H1 (cell line): ENCODE measurements around the gene OSM. TPM values are rescaled to one million over a fixed set of nuclear protein-coding genes. Genes with fewer than 3 reads are reported as not detected.

Source experiments
- CTCF ChIA-PET: fragments of 300-600 bp; sonication (Branson Sonifier 250); formaldehyde crosslinking; loops from one replicate; lab custom pipeline; 2021; ENCODE audit not compliant: partially characterized antibody; lab: Charles Lee
- POLR2A ChIA-PET: fragments of 300-600 bp; sonication (Branson Sonifier 250); formaldehyde crosslinking; loops from one replicate; lab custom pipeline; 2021; ENCODE audit warnings: inconsistent platforms; ENCODE audit not compliant: partially characterized antibody; lab: Charles Lee
- DNase-seq, 2 experiments: peaks; one replicate each; pipeline versions ENCODE4 v3.0.0 to v3.0.0-alpha.2; 2010 to 2022; ENCODE audit warnings: low spot score in 2 of 2, low read depth in 1 of 2, mixed read lengths in 1 of 2
- FAIRE-seq: peaks from 2 replicates; lab custom pipeline; 2011; peaks lifted over from hg19 to GRCh38; lab: Jason Lieb, UNC
- H2AFZ ChIP-seq: 2 replicates; pipeline ENCODE4 v1.8.1; 2012; ENCODE audit warnings: low read length, inconsistent platforms
- H2AK5ac ChIP-seq: 2 replicates; pipeline ENCODE4 v1.6.1; 2013; ENCODE audit warnings: low read depth, low read length
- H2BK120ac ChIP-seq: replicated peaks from 2 replicates; pipeline ENCODE3; 2013; ENCODE audit warnings: low read depth, low read length, inconsistent platforms
- H2BK12ac ChIP-seq: 2 replicates; pipeline ENCODE4 v1.6.1; 2013; ENCODE audit warnings: low read depth, low read length
- H2BK15ac ChIP-seq: 2 replicates; pipeline ENCODE4 v1.6.1; 2013; ENCODE audit warnings: low read length
- H2BK20ac ChIP-seq: 2 replicates; pipeline ENCODE4 v1.6.1; 2013; ENCODE audit warnings: low read length
- H2BK5ac ChIP-seq: 2 replicates; pipeline ENCODE4 v1.6.1; 2013; ENCODE audit warnings: low read depth, low read length
- H3K14ac ChIP-seq: 2 replicates; pipeline ENCODE4 v1.6.1; 2013; ENCODE audit warnings: inconsistent platforms; ENCODE audit not compliant: insufficient read length
- H3K18ac ChIP-seq: 2 replicates; pipeline ENCODE4 v1.6.1; 2013; ENCODE audit warnings: low read length; ENCODE audit errors: extremely low read depth
- H3K23ac ChIP-seq: 2 replicates; pipeline ENCODE4 v1.6.1; 2013; ENCODE audit warnings: inconsistent platforms; ENCODE audit not compliant: insufficient read length
- H3K23me2 ChIP-seq: 2 replicates; pipeline ENCODE4 v1.6.1; 2013; ENCODE audit warnings: low read depth, low read length
- H3K27ac ChIP-seq: 2 replicates; pipeline ENCODE4 v1.6.1; 2011; ENCODE audit warnings: low read depth, low read length, inconsistent platforms
- H3K27me3 ChIP-seq, 4 experiments: replicated peaks in 1 of 4; 1 replicate in 1 of 4; 2 replicates in 3 of 4; pipeline versions ENCODE4 v1.6.1 to v1.8.1; 2011 to 2013; ENCODE audit warnings: low read length in 3 of 4, mild to moderate bottlenecking in 3 of 4, inconsistent platforms in 2 of 4, mixed read lengths in 2 of 4, moderate library complexity in 1 of 4; ENCODE audit not compliant: control insufficient read depth in 3 of 4, insufficient read depth in 3 of 4; ENCODE audit errors: extremely low read depth in 1 of 4
- H3K36me3 ChIP-seq, 4 experiments: 2 replicates each; pipeline versions ENCODE4 v1.6.1 to v1.8.1; 2011 to 2013; ENCODE audit warnings: mild to moderate bottlenecking in 4 of 4, low read length in 3 of 4, moderate library complexity in 2 of 4, control low read depth in 1 of 4, inconsistent platforms in 1 of 4; ENCODE audit not compliant: insufficient read depth in 4 of 4, control insufficient read depth in 2 of 4
- H3K4ac ChIP-seq: replicated peaks from 2 replicates; pipeline ENCODE3; 2013; ENCODE audit warnings: low read length, low read depth, mixed read lengths, inconsistent platforms; ENCODE audit not compliant: insufficient read length
- H3K4me1 ChIP-seq, 4 experiments: replicated peaks in 1 of 4; 1 replicate in 1 of 4; 2 replicates in 3 of 4; pipeline versions ENCODE4 v1.6.1 to v1.8.1; 2011 to 2013; ENCODE audit warnings: low read length in 3 of 4, inconsistent platforms in 2 of 4, mixed read lengths in 1 of 4; ENCODE audit not compliant: insufficient read depth in 4 of 4, control insufficient read depth in 3 of 4
- H3K4me2 ChIP-seq, 2 experiments: 2 replicates each; pipeline versions ENCODE4 v1.6.1 to v1.8.1; 2011 to 2013; ENCODE audit warnings: low read depth in 2 of 2, low read length in 2 of 2, control low read depth in 1 of 2, inconsistent platforms in 1 of 2, mild to moderate bottlenecking in 1 of 2; ENCODE audit not compliant: insufficient read depth in 1 of 2
- H3K4me3 ChIP-seq, 4 experiments: fragments of 200-600, 300-600 bp in 1 of 4; sonication (generic), shearing (Covaris generic), sonication (Bioruptor Twin) in 1 of 4; 2 replicates each; pipeline versions ENCODE4 v1.5.1 to v1.8.1; 2011 to 2016; ENCODE audit warnings: low read length in 4 of 4, low read depth in 3 of 4, control low read depth in 2 of 4, inconsistent platforms in 2 of 4, mild to moderate bottlenecking in 2 of 4, mixed read lengths in 1 of 4, moderate library complexity in 1 of 4; ENCODE audit not compliant: insufficient read depth in 2 of 4; ENCODE audit errors: extremely low read depth in 1 of 4
- H3K56ac ChIP-seq: replicated peaks from 2 replicates; pipeline ENCODE3; 2013; ENCODE audit warnings: low read depth, mild to moderate bottlenecking, mixed read lengths, low read length, inconsistent platforms; ENCODE audit not compliant: insufficient read length
- H3K79me1 ChIP-seq: 2 replicates; pipeline ENCODE4 v1.6.1; 2013; ENCODE audit warnings: low read depth, low read length, control low read depth
- H3K79me2 ChIP-seq, 2 experiments: 2 replicates each; pipeline versions ENCODE4 v1.6.1 to v1.8.1; 2012 to 2013; ENCODE audit warnings: low read length in 2 of 2, mild to moderate bottlenecking in 2 of 2, inconsistent platforms in 1 of 2; ENCODE audit not compliant: insufficient read depth in 2 of 2, control insufficient read depth in 1 of 2
- H3K9ac ChIP-seq, 4 experiments: replicated peaks in 1 of 4; 1 replicate in 1 of 4; 2 replicates in 3 of 4; pipeline versions ENCODE4 v1.6.1 to v1.8.1; 2011 to 2013; ENCODE audit warnings: low read depth in 3 of 4, low read length in 3 of 4, control low read depth in 2 of 4, mild to moderate bottlenecking in 2 of 4, moderate library complexity in 2 of 4, inconsistent platforms in 1 of 4; ENCODE audit errors: extremely low read depth in 1 of 4
- H3K9me3 ChIP-seq, 2 experiments: 2 replicates each; pipeline versions ENCODE4 v1.6.1 to v1.8.1; 2012 to 2013; ENCODE audit warnings: mild to moderate bottlenecking in 2 of 2, moderate library complexity in 2 of 2, control low read depth in 1 of 2, inconsistent platforms in 1 of 2, low read depth in 1 of 2, low read length in 1 of 2, mixed read lengths in 1 of 2; ENCODE audit not compliant: insufficient read depth in 2 of 2
- H4K20me1 ChIP-seq, 2 experiments: replicated peaks in 1 of 2; 2 replicates each; pipeline versions ENCODE3 to v1.8.1; 2011 to 2013; ENCODE audit warnings: inconsistent platforms in 2 of 2, low read length in 2 of 2, mild to moderate bottlenecking in 1 of 2; ENCODE audit not compliant: insufficient read depth in 2 of 2, control insufficient read depth in 1 of 2
- H4K5ac ChIP-seq: 2 replicates; pipeline ENCODE4 v1.6.1; 2013; ENCODE audit warnings: low read length, low read depth, mixed read lengths, inconsistent platforms; ENCODE audit not compliant: insufficient read length
- H4K8ac ChIP-seq: 2 replicates; pipeline ENCODE4 v1.8.0; 2013; ENCODE audit warnings: mild to moderate bottlenecking, moderate library complexity, low read length, inconsistent platforms; ENCODE audit not compliant: insufficient read depth; ENCODE audit errors: extremely low read depth
- H4K91ac ChIP-seq: replicated peaks from 2 replicates; pipeline ENCODE3; 2013; ENCODE audit warnings: low read length, mixed read lengths, inconsistent platforms; ENCODE audit not compliant: insufficient read length
- BRCA1 ChIP-seq: IDR thresholded peaks from 2 replicates; pipeline ENCODE4 v1.6.1; 2012; ENCODE audit warnings: low read depth, low read length, improper control_type of control experiment
- HDAC2 ChIP-seq, 2 experiments: fragments of 300-600 bp in 1 of 2; sonication (generic) in 1 of 2; IDR thresholded peaks; 2 replicates each; pipeline ENCODE4 v1.6.1; 2011 to 2012; ENCODE audit warnings: low read depth in 2 of 2, low read length in 2 of 2, mild to moderate bottlenecking in 2 of 2, moderate library complexity in 2 of 2, borderline replicate concordance in 1 of 2, inconsistent platforms in 1 of 2
- RNF2 ChIP-seq: fragments of 200-900, 300-1000 bp; sonication (generic); IDR thresholded peaks from 2 replicates; pipeline ENCODE4 v1.7.1; 2016; ENCODE audit warnings: borderline replicate concordance, low read depth, mild to moderate bottlenecking, antibody characterized with exemption, low read length; ENCODE audit not compliant: poor library complexity, severe bottlenecking; ENCODE audit errors: missing control alignments
- SIN3A ChIP-seq, 2 experiments: IDR thresholded peaks in 1 of 2; conservative IDR thresholded peaks in 1 of 2; 2 replicates each; pipeline ENCODE4 v1.6.1; 2011 to 2012; ENCODE audit warnings: low read length in 2 of 2, improper control_type of control experiment in 1 of 2, low read depth in 1 of 2, mild to moderate bottlenecking in 1 of 2
- WGBS, 2 experiments: shearing (Covaris generic) in 1 of 2; methylation state at CpG; one replicate each; pipeline versions ENCODE4 v1.1.6 to v1.1.7; 2013 to 2015; ENCODE audit warnings: low lambda C conversion rate in 2 of 2, mixed read lengths in 2 of 2, inconsistent platforms in 1 of 2, low coverage in 1 of 2, missing lambda C conversion rate in 1 of 2; ENCODE audit not compliant: insufficient replicate concordance in 2 of 2, insufficient coverage in 1 of 2, insufficient read length in 1 of 2; ENCODE audit errors: extremely low coverage in 1 of 2, missing lambda C conversion rate in 1 of 2; 5-methylcytosine and 5-hydroxymethylcytosine counted together
- polyA plus RNA-seq, 7 experiments: library from polyadenylated mRNA; depleted of rRNA in 3 of 7; stranded (reverse) in 5 of 7; unstranded in 2 of 7; fragments of >200 nt in 5 of 7; fragments of 200-250 nt in 2 of 7; gene quantifications; 1 replicate in 5 of 7; 2 replicates in 1 of 7; 4 replicates in 1 of 7; pipeline versions ENCODE4 v1.2.1 to v1.2.3, GENCODE V29; 2011 to 2013; ENCODE audit warnings: missing spikeins in 2 of 7, mixed read lengths in 2 of 7
- total RNA-seq: library from RNA; stranded (reverse); fragmentation: NEBNext Ultra II Directional; extraction: Animal tissue kit (Norgen Biotek cat#: 25700); gene quantifications from 2 replicates; pipeline ENCODE4 v1.2.1, GENCODE V29; 2021

Gene OSM
- total and polyA plus RNA-seq, 2 of the 8 experiments (the other 6 are each of a cell fraction or from before 2014, with no cell fraction given) = not detected

GRCh38 chr22:30236875-30237274 lies 29.8 kb downstream of the OSM start:
- Histone ChIP-seq H3K79me1 (no peaks in the 10 kb centered on the region), H2AFZ (no peak overlapping the region), H2AK5ac (no peak overlapping the region), H2BK5ac (no peak overlapping the region), H3K14ac (no peak overlapping the region), H3K27me3 (no peaks in the 10 kb centered on the region), H2BK12ac (0 out of 2 replicates have a peak overlapping the region, but pooled peaks have one; percentile 40), H4K91ac (no peak overlapping the region), H3K9me3 (no peaks in the 10 kb centered on the region), H3K56ac (no peak overlapping the region), H2BK15ac (no peak overlapping the region), H2BK20ac (no peak overlapping the region), H3K4me2 (no peak overlapping the region), H3K4ac (no peak overlapping the region), H3K4me3 (no peak overlapping the region), H3K23ac (no peak overlapping the region), H3K27ac (no peak overlapping the region), H3K79me2 (no peaks in the 10 kb centered on the region), H4K5ac (no peak overlapping the region), H3K9ac (no peak overlapping the region), H2BK120ac (no peak overlapping the region), H3K23me2 (no peaks in the 10 kb centered on the region), H3K18ac (no peak overlapping the region), H4K20me1 (no peaks in the 10 kb centered on the region), H4K8ac (no peak overlapping the region), H3K4me1 (peaks cover 8 to 29% (median 18%) of the 10 kb centered on the region in 4 experiments), H3K36me3 (no peaks in the 10 kb centered on the region)
- WGBS, 2 experiments = 96% methylated on average over 5 of the region's 5 CpGs; no CpG with 5 or more reads in 1 of the 2 experiments
- no peak for FAIRE-seq
- POLR2A ChIA-PET = interaction anchor here (0.9 to 1.4 kb wide), 2 partner anchors 9 to 12 kb away, joined by 3 to 5 read pairs; no protein-coding TSS in a partner anchor
- no peak for DNase-seq
- CTCF ChIA-PET = interaction anchor here (0.9 to 4.7 kb wide), 3 partner anchors 22 to 129 kb away, joined by 3 to 23 read pairs (median 3); no protein-coding TSS in a partner anchor
- no peak for TF ChIP-seq BRCA1
- TF ChIP-seq HDAC2 (IDR thresholded peaks at IDR 0.05; ENCODE audit: borderline replicate concordance in 1 of 2, low read depth in 2 of 2, low read length in 2 of 2) = no peak
- TF ChIP-seq SIN3A (conservative IDR thresholded peaks at IDR 0.05 in 1 of 2, IDR thresholded peaks at IDR 0.05 in 1 of 2; ENCODE audit: low read depth in 1 of 2, low read length in 2 of 2) = no peak
- TF ChIP-seq RNF2 = no peak
